Measurements from ENCODE around the gene NFIX.
A peak's percentile ranks its signal among the peaks of the same experiment; 100 is the strongest.

NFIX gene

DNA sequence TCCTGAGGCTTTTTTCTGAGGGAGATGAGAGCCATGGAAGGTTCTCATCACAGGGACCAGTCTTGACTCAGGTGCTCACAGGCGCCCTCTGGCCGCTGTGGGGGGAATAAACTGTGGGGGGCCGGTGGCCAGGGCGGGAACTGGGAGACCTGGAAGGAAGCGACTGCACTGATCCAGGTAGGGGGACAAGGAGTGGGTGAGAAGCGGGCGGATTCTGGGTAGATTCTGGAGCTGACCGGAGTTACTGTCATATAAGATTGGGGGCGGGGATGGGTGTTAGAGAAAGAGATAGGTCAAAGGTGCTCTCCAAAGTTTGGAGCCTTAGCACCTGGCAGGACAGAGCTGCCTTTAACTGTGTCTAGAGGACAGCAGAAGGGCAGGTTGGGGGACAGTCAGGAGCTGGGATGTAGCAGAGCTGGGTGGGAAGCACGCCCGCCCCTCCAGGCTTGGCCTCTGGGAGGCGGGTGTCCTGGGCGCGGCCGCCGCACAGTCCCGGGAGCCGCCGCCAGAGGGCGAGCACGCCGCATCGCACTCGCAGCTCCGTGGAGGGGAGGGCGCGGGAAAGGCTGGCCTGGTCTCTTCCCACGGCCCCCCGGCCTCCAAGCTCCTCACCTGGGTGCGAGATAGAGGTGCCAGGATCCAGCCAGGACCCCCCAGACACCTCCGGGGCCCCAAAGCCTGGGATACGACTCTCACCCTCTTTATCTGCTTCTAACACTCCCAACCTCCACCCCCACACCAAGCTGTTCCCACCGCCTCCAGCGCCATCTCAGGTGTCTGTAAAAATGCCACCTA, 30.1 kb upstream of the NFIX start:
- H3K36me3 ChIP-seq (ENCODE audit: insufficient read depth, low read length), result no peaks in the 10 kb centered on the region
- peak overlapping the region; percentile 48 to 83; a peak in 3 of 4 replicates for H3K4me3 ChIP-seq (ENCODE audit: low read depth in 1 of 2, low read length in 2 of 2)
- no peak for TF ChIP-seq EZH2 (IDR thresholded peaks at IDR 0.05; ENCODE audit: borderline replicate concordance, low read depth, low read length, severe bottlenecking)
- TF ChIP-seq, protein P1, sequence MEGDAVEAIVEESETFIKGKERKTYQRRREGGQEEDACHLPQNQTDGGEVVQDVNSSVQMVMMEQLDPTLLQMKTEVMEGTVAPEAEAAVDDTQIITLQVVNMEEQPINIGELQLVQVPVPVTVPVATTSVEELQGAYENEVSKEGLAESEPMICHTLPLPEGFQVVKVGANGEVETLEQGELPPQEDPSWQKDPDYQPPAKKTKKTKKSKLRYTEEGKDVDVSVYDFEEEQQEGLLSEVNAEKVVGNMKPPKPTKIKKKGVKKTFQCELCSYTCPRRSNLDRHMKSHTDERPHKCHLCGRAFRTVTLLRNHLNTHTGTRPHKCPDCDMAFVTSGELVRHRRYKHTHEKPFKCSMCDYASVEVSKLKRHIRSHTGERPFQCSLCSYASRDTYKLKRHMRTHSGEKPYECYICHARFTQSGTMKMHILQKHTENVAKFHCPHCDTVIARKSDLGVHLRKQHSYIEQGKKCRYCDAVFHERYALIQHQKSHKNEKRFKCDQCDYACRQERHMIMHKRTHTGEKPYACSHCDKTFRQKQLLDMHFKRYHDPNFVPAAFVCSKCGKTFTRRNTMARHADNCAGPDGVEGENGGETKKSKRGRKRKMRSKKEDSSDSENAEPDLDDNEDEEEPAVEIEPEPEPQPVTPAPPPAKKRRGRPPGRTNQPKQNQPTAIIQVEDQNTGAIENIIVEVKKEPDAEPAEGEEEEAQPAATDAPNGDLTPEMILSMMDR (IDR thresholded peaks at IDR 0.05; ENCODE audit: borderline replicate concordance, extremely low read depth, low read length, poor library complexity, severe bottlenecking), result peak; percentile 78
- peak overlapping the region; percentile 98 for H3K27ac ChIP-seq (ENCODE audit: low read length)
- H3K27me3 ChIP-seq (ENCODE audit: insufficient read depth, low read length, poor library complexity), result no peaks in the 10 kb centered on the region
- no peaks in the 10 kb centered on the region for H3K9me3 ChIP-seq (ENCODE audit: insufficient read depth, low read length, severe bottlenecking)
- peak overlapping the region; percentile 88 for H3K9ac ChIP-seq (ENCODE audit: low read depth, low read length)
- H3K4me1 ChIP-seq (ENCODE audit: insufficient read depth, low read length), result peaks cover 16% of the 10 kb centered on the region
- ATAC-seq (ENCODE audit: insufficient read depth, low read depth) (peak; percentile 94), DNase-seq (peak; percentile 89)
- peak overlapping the region; percentile 100 for H2AFZ ChIP-seq (ENCODE audit: low read depth, low read length)
- H3K79me2 ChIP-seq (ENCODE audit: insufficient read depth, low read length), result no peaks in the 10 kb centered on the region
- H3K4me2 ChIP-seq (ENCODE audit: insufficient read depth, low read length), result peak overlapping the region; percentile 99
- H4K20me1 ChIP-seq (ENCODE audit: insufficient read depth, low read length), result no peaks in the 10 kb centered on the region

DNA sequence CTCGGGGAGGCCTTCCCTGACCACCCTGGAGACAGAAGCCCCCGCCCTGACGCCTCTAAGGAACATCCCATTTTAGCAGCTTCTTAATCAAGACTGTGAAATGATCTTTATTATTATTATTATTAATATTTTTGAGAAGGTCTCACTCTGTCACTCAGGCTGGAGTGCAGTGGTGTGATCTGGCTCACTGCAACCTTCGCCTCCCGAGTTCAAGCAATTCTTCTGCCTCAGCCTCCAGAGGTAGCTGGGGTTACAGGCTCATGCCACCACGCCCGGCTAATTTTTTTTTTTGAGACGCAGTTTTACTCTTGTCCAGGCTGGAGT, 29.5 kb upstream of the NFIX start:
- Histone ChIP-seq H3K4me3 (ENCODE audit: low read depth in 1 of 2, low read length in 2 of 2) (peak overlapping the region; percentile 48 to 83; a peak in 3 of 4 replicates), H3K9me3 (ENCODE audit: insufficient read depth, low read length, severe bottlenecking) (no peaks in the 10 kb centered on the region), H2AFZ (ENCODE audit: low read depth, low read length) (peak overlapping the region; percentile 100), H3K4me2 (ENCODE audit: insufficient read depth, low read length) (peak overlapping the region; percentile 99), H3K27me3 (ENCODE audit: insufficient read depth, low read length, poor library complexity) (no peaks in the 10 kb centered on the region), H3K36me3 (ENCODE audit: insufficient read depth, low read length) (no peaks in the 10 kb centered on the region), H3K4me1 (ENCODE audit: insufficient read depth, low read length) (peaks cover 16% of the 10 kb centered on the region), H3K9ac (ENCODE audit: low read depth, low read length) (peak overlapping the region; percentile 88), H3K79me2 (ENCODE audit: insufficient read depth, low read length) (no peaks in the 10 kb centered on the region), H4K20me1 (ENCODE audit: insufficient read depth, low read length) (no peaks in the 10 kb centered on the region), H3K27ac (ENCODE audit: low read length) (peak overlapping the region; percentile 98)
- DNase-seq, result no peak
- ATAC-seq (ENCODE audit: insufficient read depth, low read depth), result no peak; the same call in 2 of the 3 replicates
- TF ChIP-seq, protein P1 (IDR thresholded peaks at IDR 0.05; ENCODE audit: borderline replicate concordance, extremely low read depth, low read length, poor library complexity, severe bottlenecking), result no peak
- no peak for TF ChIP-seq EZH2 (IDR thresholded peaks at IDR 0.05; ENCODE audit: borderline replicate concordance, low read depth, low read length, severe bottlenecking)

DNA sequence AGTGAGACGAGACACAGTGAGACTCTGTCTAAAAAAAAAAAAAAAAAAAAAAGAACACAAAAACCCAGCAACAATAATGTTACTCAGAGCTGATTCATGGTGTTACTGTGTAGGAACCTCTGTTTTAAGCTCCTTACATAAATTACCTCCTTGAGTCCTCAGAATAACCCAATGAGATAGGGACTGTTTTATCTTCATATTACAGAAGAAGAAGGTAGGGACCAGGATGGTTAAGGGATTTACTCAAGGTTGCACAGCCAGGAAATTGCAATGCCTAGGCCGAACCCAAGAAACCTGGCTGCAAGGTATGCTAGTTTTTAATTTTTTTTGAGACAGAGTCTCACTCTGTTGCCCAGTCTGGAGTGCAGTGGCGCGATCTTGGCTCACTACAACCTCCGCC, 27.4 kb upstream of the NFIX start:
- H3K27me3 ChIP-seq (ENCODE audit: insufficient read depth, low read length, poor library complexity), result no peaks in the 10 kb centered on the region
- no peak for ATAC-seq (ENCODE audit: insufficient read depth, low read depth)
- no peaks in the 10 kb centered on the region for H3K9me3 ChIP-seq (ENCODE audit: insufficient read depth, low read length, severe bottlenecking)
- H3K79me2 ChIP-seq (ENCODE audit: insufficient read depth, low read length), result no peaks in the 10 kb centered on the region
- no peak overlapping the region for H3K9ac ChIP-seq (ENCODE audit: low read depth, low read length)
- no peak overlapping the region for H3K4me2 ChIP-seq (ENCODE audit: insufficient read depth, low read length)
- no peak overlapping the region for H2AFZ ChIP-seq (ENCODE audit: low read depth, low read length)
- H3K4me3 ChIP-seq (ENCODE audit: low read depth in 1 of 2, low read length in 2 of 2), result no peak overlapping the region
- no peak overlapping the region for H3K27ac ChIP-seq (ENCODE audit: low read length)
- peaks cover 16% of the 10 kb centered on the region for H3K4me1 ChIP-seq (ENCODE audit: insufficient read depth, low read length)
- H3K36me3 ChIP-seq (ENCODE audit: insufficient read depth, low read length), result no peaks in the 10 kb centered on the region
- DNase-seq, result no peak
- TF ChIP-seq EZH2 (IDR thresholded peaks at IDR 0.05; ENCODE audit: borderline replicate concordance, low read depth, low read length, severe bottlenecking), result no peak
- TF ChIP-seq, protein P1 (IDR thresholded peaks at IDR 0.05; ENCODE audit: borderline replicate concordance, extremely low read depth, low read length, poor library complexity, severe bottlenecking), result no peak
- no peaks in the 10 kb centered on the region for H4K20me1 ChIP-seq (ENCODE audit: insufficient read depth, low read length)
